ENCODE data around the gene ERV3-1.
"Not testable (repeated sequence)": the region's sequence is repeated elsewhere in the genome, so short reads cannot be mapped to it uniquely, and the experiment has no call there.

Gene ERV3-1

GRCh38 chr7:64944667-64945502 is 61.6 kb downstream of the ERV3-1 start:
- H3K9me3 Mint-ChIP-seq; H3K36me3 Mint-ChIP-seq; H3K4me3 Mint-ChIP-seq; H3K27ac Mint-ChIP-seq; H3K4me1 Mint-ChIP-seq; ATAC-seq (replicated peaks); DNase-seq: not testable (repeated sequence)
- H3K27me3 Mint-ChIP-seq = peaks cover 45 to 63% of the 10 kb centered on the region in 2 donors
